ENCODE results near the gene SPATS1. TPM values are rescaled to one million over a fixed set of nuclear protein-coding genes. Genes with fewer than 3 reads are reported as not detected.

The SPATS1 gene
- total RNA-seq, 2 donors from 2014 or later = not detected

DNA sequence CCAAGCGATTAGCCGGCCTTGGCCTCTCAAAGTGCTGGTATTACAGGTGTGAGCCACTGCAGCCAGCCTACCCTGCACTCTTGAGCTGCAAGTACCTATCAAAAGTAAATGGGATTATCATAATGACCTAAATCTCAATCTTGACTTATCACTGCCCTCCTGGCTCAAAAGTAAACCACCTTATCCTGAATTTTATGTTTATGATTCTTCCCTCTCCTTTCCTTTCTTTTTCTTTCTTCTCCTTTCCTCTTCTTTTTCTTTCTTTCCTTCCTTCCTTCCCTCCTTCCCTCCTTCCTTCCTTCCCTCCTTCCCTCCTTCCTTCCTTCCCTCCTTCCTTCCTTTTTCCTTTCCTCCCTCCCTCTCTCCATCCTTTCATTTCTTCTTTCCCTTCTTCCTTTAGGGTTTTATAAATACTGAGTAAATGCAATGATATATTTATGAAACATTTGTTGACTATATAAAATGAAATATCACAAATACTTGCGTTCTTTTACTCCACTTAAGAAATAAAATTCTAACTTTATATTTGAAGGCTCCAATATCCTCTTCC, 21.0 kb downstream of the SPATS1 start:
- Histone ChIP-seq H3K36me3 (ENCODE audit: control insufficient read depth, insufficient read depth, low read length) (no peaks in the 10 kb centered on the region), H3K9ac (ENCODE audit: extremely low read depth, low read length, poor library complexity, severe bottlenecking) (no peak overlapping the region), H3K27ac (ENCODE audit: low read depth, low read length) (no peak overlapping the region), H3K4me3 (ENCODE audit: low read length) (no peak overlapping the region), H3K9me3 (ENCODE audit: control insufficient read depth, low read length) (no peaks in the 10 kb centered on the region), H3K4me1 (ENCODE audit: control insufficient read depth, insufficient read depth, low read length) (no peaks in the 10 kb centered on the region), H3K27me3 (ENCODE audit: control insufficient read depth, insufficient read depth, low read length, poor library complexity, severe bottlenecking) (peaks cover 10% of the 10 kb centered on the region)
- 92 to 100% methylated on average over 3 of the region's 3 CpGs for WGBS, 2 experiments (ENCODE audit: insufficient coverage in 1 of 2, insufficient read length in 1 of 2)
- DNase-seq = no peak
- no peak overlapping the region for H3K4me3 Mint-ChIP-seq
- TF ChIP-seq, protein P1, sequence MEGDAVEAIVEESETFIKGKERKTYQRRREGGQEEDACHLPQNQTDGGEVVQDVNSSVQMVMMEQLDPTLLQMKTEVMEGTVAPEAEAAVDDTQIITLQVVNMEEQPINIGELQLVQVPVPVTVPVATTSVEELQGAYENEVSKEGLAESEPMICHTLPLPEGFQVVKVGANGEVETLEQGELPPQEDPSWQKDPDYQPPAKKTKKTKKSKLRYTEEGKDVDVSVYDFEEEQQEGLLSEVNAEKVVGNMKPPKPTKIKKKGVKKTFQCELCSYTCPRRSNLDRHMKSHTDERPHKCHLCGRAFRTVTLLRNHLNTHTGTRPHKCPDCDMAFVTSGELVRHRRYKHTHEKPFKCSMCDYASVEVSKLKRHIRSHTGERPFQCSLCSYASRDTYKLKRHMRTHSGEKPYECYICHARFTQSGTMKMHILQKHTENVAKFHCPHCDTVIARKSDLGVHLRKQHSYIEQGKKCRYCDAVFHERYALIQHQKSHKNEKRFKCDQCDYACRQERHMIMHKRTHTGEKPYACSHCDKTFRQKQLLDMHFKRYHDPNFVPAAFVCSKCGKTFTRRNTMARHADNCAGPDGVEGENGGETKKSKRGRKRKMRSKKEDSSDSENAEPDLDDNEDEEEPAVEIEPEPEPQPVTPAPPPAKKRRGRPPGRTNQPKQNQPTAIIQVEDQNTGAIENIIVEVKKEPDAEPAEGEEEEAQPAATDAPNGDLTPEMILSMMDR (conservative IDR thresholded peaks at IDR 0.05) = no peak
- no peaks in the 10 kb centered on the region for H3K36me3 Mint-ChIP-seq (ENCODE audit: low read depth)
- no peak overlapping the region for H3K27ac Mint-ChIP-seq
- H3K27me3 Mint-ChIP-seq (ENCODE audit: insufficient read depth) = peaks cover 6% of the 10 kb centered on the region
- H3K4me1 Mint-ChIP-seq = peaks cover 7% of the 10 kb centered on the region
- H3K9me3 Mint-ChIP-seq = no peaks in the 10 kb centered on the region

DNA sequence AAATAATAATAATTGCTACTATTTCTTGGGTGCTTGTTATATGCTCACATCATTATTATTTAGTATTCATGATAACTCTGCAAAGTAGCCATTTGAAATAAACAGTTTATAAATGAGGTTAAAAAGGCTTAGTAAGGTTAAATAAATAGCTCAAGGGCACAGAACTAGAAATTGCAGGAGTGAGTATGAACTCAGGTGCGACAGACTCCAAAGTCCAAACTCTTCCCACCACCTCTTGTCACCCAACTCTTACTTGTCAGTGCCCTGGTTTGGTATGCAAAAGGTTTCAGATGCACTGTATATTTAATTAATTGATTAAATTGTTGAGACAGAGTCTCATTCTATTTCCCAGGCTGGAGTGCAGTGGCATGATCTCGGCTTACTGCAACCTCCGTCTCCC, 24.3 kb downstream of the SPATS1 start:
- no peaks in the 10 kb centered on the region for H3K9me3 ChIP-seq (ENCODE audit: control insufficient read depth, low read length)
- H3K4me3 ChIP-seq (ENCODE audit: low read length) = no peak overlapping the region
- 91 to 100% methylated on average over 2 to 3 of the region's 3 CpGs for WGBS, 2 experiments (ENCODE audit: insufficient coverage in 1 of 2, insufficient read length in 1 of 2)
- Mint-ChIP-seq H3K36me3 (ENCODE audit: low read depth) (no peaks in the 10 kb centered on the region), H3K4me1 (peaks cover 1% of the 10 kb centered on the region), H3K27ac (no peak overlapping the region), H3K27me3 (ENCODE audit: insufficient read depth) (peaks cover 6% of the 10 kb centered on the region), H3K4me3 (no peak overlapping the region), H3K9me3 (no peaks in the 10 kb centered on the region)
- no peaks in the 10 kb centered on the region for H3K4me1 ChIP-seq (ENCODE audit: control insufficient read depth, insufficient read depth, low read length)
- DNase-seq = no peak
- TF ChIP-seq, protein P1 (conservative IDR thresholded peaks at IDR 0.05) = no peak
- H3K27me3 ChIP-seq (ENCODE audit: control insufficient read depth, insufficient read depth, low read length, poor library complexity, severe bottlenecking) = peaks cover 10% of the 10 kb centered on the region
- H3K36me3 ChIP-seq (ENCODE audit: control insufficient read depth, insufficient read depth, low read length) = no peaks in the 10 kb centered on the region
- no peak overlapping the region for H3K27ac ChIP-seq (ENCODE audit: low read depth, low read length)
- H3K9ac ChIP-seq (ENCODE audit: extremely low read depth, low read length, poor library complexity, severe bottlenecking) = no peak overlapping the region

DNA sequence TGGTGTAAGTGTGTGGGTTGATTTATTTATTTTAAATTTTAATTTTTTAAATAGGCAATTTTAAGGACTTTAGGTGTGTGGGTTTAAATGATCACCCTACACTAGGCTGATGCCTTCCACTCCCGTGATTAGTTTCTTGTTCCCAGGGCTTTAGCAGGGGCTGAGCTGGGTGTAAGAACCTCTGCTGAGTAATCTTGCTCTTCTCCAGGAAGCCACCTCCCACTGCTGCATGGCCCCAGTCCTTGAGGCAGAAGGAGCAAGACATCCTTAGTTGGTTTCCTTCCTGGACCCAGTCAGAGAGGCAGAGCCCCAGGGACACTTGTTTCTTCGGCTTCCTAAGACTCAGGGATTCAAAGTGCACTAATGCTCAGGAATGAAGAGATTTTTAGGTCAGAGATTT, 25.2 kb downstream of the SPATS1 start:
- H3K36me3 ChIP-seq (ENCODE audit: control insufficient read depth, insufficient read depth, low read length) = no peaks in the 10 kb centered on the region
- H3K27ac Mint-ChIP-seq = no peak overlapping the region
- H3K4me1 Mint-ChIP-seq = no peaks in the 10 kb centered on the region
- TF ChIP-seq, protein P1 (conservative IDR thresholded peaks at IDR 0.05) = no peak
- H3K9me3 Mint-ChIP-seq = no peaks in the 10 kb centered on the region
- H3K27me3 ChIP-seq (ENCODE audit: control insufficient read depth, insufficient read depth, low read length, poor library complexity, severe bottlenecking) = peaks cover 10% of the 10 kb centered on the region
- no peak for DNase-seq
- H3K9ac ChIP-seq (ENCODE audit: extremely low read depth, low read length, poor library complexity, severe bottlenecking) = no peak overlapping the region
- H3K4me3 Mint-ChIP-seq = no peak overlapping the region
- no peaks in the 10 kb centered on the region for H3K9me3 ChIP-seq (ENCODE audit: control insufficient read depth, low read length)
- no peak overlapping the region for H3K4me3 ChIP-seq (ENCODE audit: low read length)
- WGBS, 2 experiments (ENCODE audit: insufficient coverage in 1 of 2, insufficient read length in 1 of 2) = 92% methylated on average over 2 of the region's 2 CpGs; no CpG with 5 or more reads in 1 of the 2 experiments
- no peaks in the 10 kb centered on the region for H3K36me3 Mint-ChIP-seq (ENCODE audit: low read depth)
- no peaks in the 10 kb centered on the region for H3K4me1 ChIP-seq (ENCODE audit: control insufficient read depth, insufficient read depth, low read length)
- H3K27ac ChIP-seq (ENCODE audit: low read depth, low read length) = no peak overlapping the region
- H3K27me3 Mint-ChIP-seq (ENCODE audit: insufficient read depth) = peaks cover 6% of the 10 kb centered on the region
